Kidney epithelial cell (primary cell): ENCODE measurements around the gene ZNF560. TPM values are rescaled to one million over a fixed set of nuclear protein-coding genes. Genes with fewer than 3 reads are reported as not detected.

ENCODE experiments used
- DNase-seq: peaks from one replicate; pipeline ENCODE4 v3.0.0-alpha.2; 2010; ENCODE audit warnings: low read depth
- H3K27me3 ChIP-seq: 2 replicates; pipeline ENCODE4 v1.6.0; 2011; ENCODE audit warnings: low read length; ENCODE audit not compliant: control insufficient read depth, insufficient read depth
- H3K36me3 ChIP-seq: 2 replicates; pipeline ENCODE4 v1.5.1; 2011; ENCODE audit warnings: low read length; ENCODE audit not compliant: control insufficient read depth, insufficient read depth
- H3K4me3 ChIP-seq: 2 replicates; pipeline ENCODE4 v1.5.1; 2011; ENCODE audit warnings: low read depth, mild to moderate bottlenecking, control low read depth, low read length
- CTCF ChIP-seq: IDR thresholded peaks from 2 replicates; pipeline ENCODE4 v1.5.1; 2011; ENCODE audit warnings: mild to moderate bottlenecking, moderate library complexity, low read length, control low read depth, inconsistent platforms; ENCODE audit not compliant: insufficient read depth, poor library complexity, severe bottlenecking
- total RNA-seq: library from RNA; depleted of rRNA; stranded (reverse); fragments of >200 nt; gene quantifications from 2 replicates; pipeline ENCODE4 v1.2.3, GENCODE V29; 2015

The ZNF560 gene
- total RNA-seq, 1 donor from 2014 or later = 0.33 TPM

DNA sequence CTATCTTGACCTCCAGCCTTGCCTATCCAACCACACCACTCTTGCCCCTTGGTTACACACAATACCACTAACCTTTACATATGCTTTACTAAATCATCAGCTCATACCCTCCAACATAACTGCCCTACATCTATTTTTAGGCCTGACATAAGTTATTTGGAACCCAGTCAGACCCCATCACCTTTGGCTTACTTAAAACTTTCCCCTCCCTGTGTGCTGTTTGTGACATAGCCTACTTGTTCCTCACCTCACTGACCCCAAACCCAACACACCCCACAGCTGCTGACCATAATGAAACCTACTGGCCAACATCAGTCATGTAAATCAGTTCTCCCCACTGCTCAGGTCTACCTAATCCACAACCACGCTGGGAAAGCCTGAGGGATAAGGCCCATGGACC, 68.0 kb downstream of the ZNF560 start:
- DNase-seq = no peak
- no peak overlapping the region for H3K4me3 ChIP-seq
- no peak for TF ChIP-seq CTCF
- peaks cover 1% of the 10 kb centered on the region for H3K36me3 ChIP-seq
- no peaks in the 10 kb centered on the region for H3K27me3 ChIP-seq

DNA sequence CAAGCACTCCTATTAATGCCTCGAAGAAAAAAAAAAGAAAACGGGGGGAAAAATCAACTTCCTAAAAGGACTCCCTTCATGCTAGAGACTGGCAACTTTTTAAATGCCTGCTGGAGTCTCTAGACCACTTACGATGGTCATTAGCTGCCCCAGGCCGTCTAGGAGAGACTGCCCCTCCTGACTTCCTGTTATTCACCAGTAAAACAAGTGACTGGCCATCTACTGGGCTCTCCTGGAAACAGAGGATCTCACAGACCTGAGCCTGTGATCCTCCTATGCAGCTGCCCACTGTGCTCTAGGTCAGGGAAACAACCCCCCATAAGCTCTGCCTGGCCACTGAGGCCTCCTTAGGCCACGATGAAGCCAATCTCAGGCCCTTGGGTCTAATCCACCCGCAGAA, 70.5 kb downstream of the ZNF560 start:
- Histone ChIP-seq H3K36me3 (peaks cover 1% of the 10 kb centered on the region), H3K4me3 (no peak overlapping the region), H3K27me3 (no peaks in the 10 kb centered on the region)
- TF ChIP-seq CTCF = no peak
- DNase-seq = no peak

Other genes starting within 250 kb of the ZNF560 start
- gene OR7E24, start 247.7 kb downstream of the ZNF560 start, total RNA-seq = not detected in 2 replicates
- gene ZNF699, start 188.8 kb downstream of the ZNF560 start, total RNA-seq = 17.5 and 23.7 TPM in 2 replicates
- 8.2 and 10.9 TPM in 2 replicates for gene ZNF559, start 174.4 kb downstream of the ZNF560 start, total RNA-seq
- gene ZNF177, start 135.6 kb downstream of the ZNF560 start, total RNA-seq = 1.4 and 3.9 TPM in 2 replicates
- gene ZNF266, start 63.0 kb downstream of the ZNF560 start, total RNA-seq = 12.2 and 14.2 TPM in 2 replicates
- gene ZNF426, start 40.0 kb upstream of the ZNF560 start, total RNA-seq = 12.4 and 14.9 TPM in 2 replicates
- 37.9 and 39.2 TPM in 2 replicates for gene ZNF121, start 85.9 kb upstream of the ZNF560 start, total RNA-seq
- 30.8 and 40.8 TPM in 2 replicates for gene ZNF561, start 122.6 kb upstream of the ZNF560 start, total RNA-seq
- gene ZNF562, start 176.5 kb upstream of the ZNF560 start, total RNA-seq = 37.3 and 37.4 TPM in 2 replicates